SU-DHL-6 (cell line): ENCODE results near the gene CNOT6L.

ENCODE experiments used
- H2AFZ ChIP-seq: fragments of 200-600 bp; sonication (generic); 2 replicates; pipeline ENCODE4 v1.6.1; 2014; ENCODE audit warnings: low read depth, mild to moderate bottlenecking, moderate library complexity, mixed read lengths, antibody characterized with exemption, low read length; ENCODE audit not compliant: severe bottlenecking
- H3F3A ChIP-seq: fragments of 200-600 bp; shearing (Covaris generic); 2 replicates; pipeline ENCODE4 v1.6.0; 2016; ENCODE audit warnings: antibody characterized with exemption, mild to moderate bottlenecking; ENCODE audit not compliant: insufficient read depth
- H3K27ac ChIP-seq: fragments of 200-600 bp; sonication (generic); 2 replicates; pipeline ENCODE4 v1.5.1; 2016; ENCODE audit warnings: low read depth, mild to moderate bottlenecking, low read length, moderate library complexity, mixed read lengths
- H3K27me3 ChIP-seq: fragments of 200-600 bp; sonication (generic), shearing (Covaris generic); 2 replicates; pipeline ENCODE4 v1.6.0; 2014; ENCODE audit warnings: mild to moderate bottlenecking, low read length
- H3K36me3 ChIP-seq: fragments of 200-600 bp; sonication (generic); 2 replicates; pipeline ENCODE4 v1.6.1; 2014; ENCODE audit warnings: mild to moderate bottlenecking, low read length, mixed read lengths
- H3K4me2 ChIP-seq: fragments of 300-600, 200-600 bp; shearing (Covaris generic), sonication (generic); 2 replicates; pipeline ENCODE4 v1.6.0; 2014; ENCODE audit warnings: low read length, low read depth, mild to moderate bottlenecking; ENCODE audit not compliant: poor library complexity, severe bottlenecking
- H3K4me3 ChIP-seq: fragments of 200-600 bp; sonication (generic); 2 replicates; pipeline ENCODE4 v1.5.1; 2014; ENCODE audit warnings: antibody characterized with exemption, low read length, mild to moderate bottlenecking, mixed read lengths; ENCODE audit not compliant: insufficient read depth, poor library complexity, severe bottlenecking
- H3K79me2 ChIP-seq: fragments of 200-600 bp; sonication (generic); 2 replicates; pipeline ENCODE4 v1.6.1; 2014; ENCODE audit warnings: mild to moderate bottlenecking, low read length, moderate library complexity; ENCODE audit not compliant: insufficient read depth
- H3K9ac ChIP-seq: fragments of 200-600 bp; sonication (generic); 2 replicates; pipeline ENCODE4 v1.7.0; 2014; ENCODE audit warnings: mild to moderate bottlenecking, low read length
- H3K9me2 ChIP-seq: fragments of 200-600 bp; sonication (generic); replicated peaks from 2 replicates; pipeline ENCODE4 v1.6.1; 2014; ENCODE audit warnings: low read length; ENCODE audit not compliant: insufficient read depth
- H3K9me3 ChIP-seq: fragments of 200-600 bp; sonication (generic); 2 replicates; pipeline ENCODE4 v1.6.1; 2014; ENCODE audit warnings: low read length, mixed read lengths; ENCODE audit not compliant: insufficient read depth
- H4K20me1 ChIP-seq: fragments of 200-600 bp; sonication (generic); 2 replicates; pipeline ENCODE4 v1.6.1; 2014; ENCODE audit warnings: low read depth, mild to moderate bottlenecking, antibody characterized with exemption, low read length, moderate library complexity, mixed read lengths
- CTCF ChIP-seq: fragments of 200-600 bp; sonication (generic); IDR thresholded peaks from one replicate; pipeline ENCODE4 v1.5.1; 2017; ENCODE audit warnings: antibody characterized with exemption, mild to moderate bottlenecking, low read length, moderate library complexity; ENCODE audit not compliant: insufficient read depth, poor library complexity, severe bottlenecking
- EZH2phosphoT487 ChIP-seq: fragments of 200-600 bp; sonication (generic), shearing (Covaris generic); conservative IDR thresholded peaks from 2 replicates; pipeline ENCODE4 v1.6.1; 2018; ENCODE audit warnings: mild to moderate bottlenecking, antibody characterized with exemption, low read length, moderate library complexity, mixed read lengths

Gene CNOT6L

GRCh38 chr4:77776182-77777134, 42.7 kb downstream of the CNOT6L start:
- Histone ChIP-seq H3K4me3 (no peak overlapping the region), H3K27ac (no peak overlapping the region), H3K4me2 (no peak overlapping the region), H3F3A (no peaks in the 10 kb centered on the region), H2AFZ (no peak overlapping the region), H3K36me3 (no peaks in the 10 kb centered on the region), H3K27me3 (no peaks in the 10 kb centered on the region), H4K20me1 (no peaks in the 10 kb centered on the region), H3K9me3 (no peaks in the 10 kb centered on the region), H3K9ac (no peak overlapping the region), H3K9me2 (no peaks in the 10 kb centered on the region), H3K79me2 (peaks cover 5% of the 10 kb centered on the region; the same call in 1 of the 2 replicates)
- TF ChIP-seq CTCF (no peak), EZH2phosphoT487 (no peak)

- H3K9me3 ChIP-seq: no peaks in the 10 kb centered on the region
- 0 out of 2 replicates have a peak, but pooled peaks cover 5% of the 10 kb centered on the region for H3K36me3 ChIP-seq
- H3K4me3 ChIP-seq: no peak overlapping the region
- peaks cover 5% of the 10 kb centered on the region; the same call in 1 of the 2 replicates for H3K79me2 ChIP-seq
- no peaks in the 10 kb centered on the region for H3K9me2 ChIP-seq
- no peak overlapping the region for H3K27ac ChIP-seq
- no peaks in the 10 kb centered on the region for H3F3A ChIP-seq
- H3K4me2 ChIP-seq: no peak overlapping the region
- no peaks in the 10 kb centered on the region for H3K27me3 ChIP-seq
- no peak for TF ChIP-seq CTCF
- no peak for TF ChIP-seq EZH2phosphoT487
- no peak overlapping the region for H2AFZ ChIP-seq
- no peaks in the 10 kb centered on the region for H4K20me1 ChIP-seq
- no peak overlapping the region for H3K9ac ChIP-seq
These were observed 46.1 kb downstream of the CNOT6L start for GRCh38 chr4:77773101-77773500.

- Histone ChIP-seq H3K27me3 (no peaks in the 10 kb centered on the region), H3K27ac (no peak overlapping the region)
These were observed 47.6 kb downstream of the CNOT6L start for GRCh38 chr4:77771566-77771965.

More at GRCh38 chr4:77771566-77771965, 47.6 kb downstream of the CNOT6L start:
- H2AFZ ChIP-seq: no peak overlapping the region
- no peaks in the 10 kb centered on the region for H3K9me3 ChIP-seq
- no peak overlapping the region for H3K4me3 ChIP-seq
- no peaks in the 10 kb centered on the region for H3K9me2 ChIP-seq
- H3K36me3 ChIP-seq: 0 out of 2 replicates have a peak, but pooled peaks cover 5% of the 10 kb centered on the region
- H3K9ac ChIP-seq: no peak overlapping the region
- H3K79me2 ChIP-seq: peaks cover 1% of the 10 kb centered on the region; the same call in 1 of the 2 replicates
- H4K20me1 ChIP-seq: no peaks in the 10 kb centered on the region
- no peaks in the 10 kb centered on the region for H3F3A ChIP-seq
- TF ChIP-seq CTCF: no peak
- H3K4me2 ChIP-seq: no peak overlapping the region
